Fibroblast of mammary gland (primary cell): ENCODE data around the gene SAP130.

ENCODE experiments used
- DNase-seq: peaks from one replicate; pipeline ENCODE4 v3.0.0-alpha.2; 2010; ENCODE audit warnings: low read depth
- H3K4me3 ChIP-seq: 2 replicates; pipeline ENCODE4 v1.5.1; 2011; ENCODE audit warnings: low read depth, mild to moderate bottlenecking, low read length, moderate library complexity; ENCODE audit not compliant: control insufficient read depth
- TF ChIP-seq, protein P1 (sequence below): conservative IDR thresholded peaks from 2 replicates; pipeline ENCODE4 v1.5.1; 2011; ENCODE audit warnings: low read depth, low read length, inconsistent platforms; ENCODE audit not compliant: control insufficient read depth, insufficient read depth

Gene SAP130

DNA sequence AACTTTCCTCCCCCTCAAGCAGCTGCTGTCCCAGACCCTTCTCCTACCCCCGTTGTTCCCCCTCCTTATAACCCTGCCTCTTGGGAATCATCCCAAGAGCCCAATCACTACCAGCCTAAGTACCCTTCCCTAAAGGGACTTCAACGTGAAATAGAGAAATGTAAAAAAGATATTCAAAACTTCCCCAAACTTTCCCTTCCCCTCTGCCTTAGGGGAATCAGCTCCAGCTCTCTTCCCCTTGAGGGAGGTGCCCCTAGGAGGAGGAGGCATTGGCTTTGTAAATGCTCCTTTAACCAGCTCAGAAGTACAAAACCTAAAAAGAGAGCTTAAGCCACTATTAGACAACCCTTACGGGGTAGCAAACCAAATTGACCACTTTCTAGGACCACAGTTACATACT, 10.6 kb upstream of the SAP130 start:
- TF ChIP-seq, protein P1, sequence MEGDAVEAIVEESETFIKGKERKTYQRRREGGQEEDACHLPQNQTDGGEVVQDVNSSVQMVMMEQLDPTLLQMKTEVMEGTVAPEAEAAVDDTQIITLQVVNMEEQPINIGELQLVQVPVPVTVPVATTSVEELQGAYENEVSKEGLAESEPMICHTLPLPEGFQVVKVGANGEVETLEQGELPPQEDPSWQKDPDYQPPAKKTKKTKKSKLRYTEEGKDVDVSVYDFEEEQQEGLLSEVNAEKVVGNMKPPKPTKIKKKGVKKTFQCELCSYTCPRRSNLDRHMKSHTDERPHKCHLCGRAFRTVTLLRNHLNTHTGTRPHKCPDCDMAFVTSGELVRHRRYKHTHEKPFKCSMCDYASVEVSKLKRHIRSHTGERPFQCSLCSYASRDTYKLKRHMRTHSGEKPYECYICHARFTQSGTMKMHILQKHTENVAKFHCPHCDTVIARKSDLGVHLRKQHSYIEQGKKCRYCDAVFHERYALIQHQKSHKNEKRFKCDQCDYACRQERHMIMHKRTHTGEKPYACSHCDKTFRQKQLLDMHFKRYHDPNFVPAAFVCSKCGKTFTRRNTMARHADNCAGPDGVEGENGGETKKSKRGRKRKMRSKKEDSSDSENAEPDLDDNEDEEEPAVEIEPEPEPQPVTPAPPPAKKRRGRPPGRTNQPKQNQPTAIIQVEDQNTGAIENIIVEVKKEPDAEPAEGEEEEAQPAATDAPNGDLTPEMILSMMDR, result no peak
- DNase-seq, result no peak
- H3K4me3 ChIP-seq, result no peak overlapping the region

DNA sequence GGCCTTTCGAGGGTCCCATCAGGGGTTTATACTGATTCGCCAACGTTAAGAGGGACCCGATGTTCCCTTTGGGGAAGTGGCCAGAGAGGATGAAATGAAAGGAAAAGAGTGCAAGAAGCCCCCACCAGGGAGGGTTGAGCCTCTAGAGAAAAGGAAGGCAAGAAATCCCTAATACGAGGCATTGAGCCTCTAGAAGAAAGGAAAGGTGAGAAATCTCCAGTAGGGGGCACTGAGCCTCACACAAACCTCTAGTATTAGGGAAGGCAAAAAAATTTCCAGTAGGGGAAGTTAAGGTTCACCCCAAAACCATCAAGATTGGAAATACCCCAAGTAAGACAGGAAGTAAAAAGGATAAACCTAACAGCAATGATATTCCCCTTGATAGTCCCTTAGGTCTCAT, 9.8 kb upstream of the SAP130 start:
- no peak for DNase-seq
- no peak overlapping the region for H3K4me3 ChIP-seq
- TF ChIP-seq, protein P1, result peak; percentile 8

DNA sequence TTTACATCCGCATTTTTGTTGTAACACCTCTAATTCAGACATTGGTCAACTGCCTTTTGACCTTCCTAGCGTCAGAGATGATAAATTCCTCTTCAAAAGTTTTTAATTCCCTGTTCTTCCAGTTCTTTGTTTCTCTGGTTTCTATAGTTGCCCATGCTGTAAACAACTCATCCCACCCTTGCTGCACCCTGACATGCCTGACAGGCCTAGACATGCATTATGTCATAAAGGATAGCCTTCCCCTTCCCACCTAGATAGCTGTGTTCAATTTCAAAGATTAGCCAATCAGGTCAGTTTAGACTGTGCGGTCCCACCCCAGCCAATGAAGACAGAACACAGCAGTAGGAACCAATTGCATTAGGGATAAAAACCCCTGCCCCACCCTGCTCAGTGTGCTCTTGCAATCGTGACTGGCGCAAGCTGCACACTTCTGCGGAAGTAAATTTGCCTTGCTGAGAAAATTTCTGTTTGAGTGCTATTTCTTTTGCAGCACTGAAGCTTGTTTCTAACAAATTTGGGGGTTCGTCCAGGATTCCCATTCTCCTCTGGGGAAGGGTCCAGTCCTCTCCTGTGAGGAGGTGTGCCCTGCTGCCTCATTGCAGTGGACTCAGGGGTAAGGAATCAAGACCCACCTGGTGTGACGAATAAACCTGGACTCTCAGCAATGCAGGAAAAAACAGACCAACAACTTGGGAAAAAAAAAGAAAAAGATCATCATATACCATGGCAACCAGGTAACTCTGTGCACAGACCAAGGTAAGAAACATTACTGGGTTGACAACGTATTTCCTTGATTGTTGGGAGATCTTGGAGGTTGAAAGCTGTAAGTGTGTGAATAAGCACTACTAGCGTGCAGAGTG, 9.1 kb upstream of the SAP130 start:
- TF ChIP-seq, protein P1, result no peak
- H3K4me3 ChIP-seq, result no peak overlapping the region
- no peak for DNase-seq

DNA sequence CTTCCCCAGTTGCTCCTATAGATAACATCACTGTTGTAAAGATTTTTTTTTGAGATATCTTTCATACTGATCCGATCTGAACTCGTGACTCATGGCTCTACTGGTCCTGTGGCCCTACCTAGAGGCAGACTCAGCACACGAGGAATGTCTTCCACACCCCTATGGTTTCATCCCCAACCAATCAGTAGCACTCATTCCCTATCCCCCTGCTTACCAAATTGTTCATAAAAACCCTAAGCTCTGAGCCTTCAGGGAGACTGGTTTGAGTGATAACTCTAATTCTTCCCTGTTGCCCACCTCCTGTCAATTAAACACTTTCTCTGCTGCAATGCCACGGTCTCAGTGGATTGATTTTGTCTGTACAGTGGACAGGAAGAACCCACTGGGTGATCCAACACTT, 4.2 kb upstream of the SAP130 start:
- DNase-seq, result no peak
- TF ChIP-seq, protein P1, result no peak

DNA sequence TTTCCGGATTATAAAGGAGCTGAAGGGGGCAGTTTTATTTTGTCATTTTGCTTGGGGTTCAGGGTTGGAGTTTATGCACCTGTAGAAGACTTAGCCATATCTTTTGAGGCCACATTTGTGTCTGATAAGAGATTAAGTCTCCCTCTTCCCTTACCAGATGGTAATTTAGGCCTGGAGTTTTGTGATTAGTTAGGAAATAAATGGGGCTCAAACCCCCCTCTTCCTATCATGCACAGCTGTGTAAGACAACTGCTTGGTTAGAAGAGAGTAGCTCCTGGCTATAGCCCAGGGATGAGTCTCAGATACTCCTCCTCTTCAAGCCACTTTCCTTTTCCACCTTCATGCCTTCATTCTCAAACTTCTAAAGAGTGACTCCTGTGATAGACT, 802 bp upstream of the SAP130 start:
- TF ChIP-seq, protein P1, result no peak
- peak overlapping the region; percentile 69 for H3K4me3 ChIP-seq
- peak; percentile 0 for DNase-seq

More for the DNA sequence above, 4.2 kb upstream of the SAP130 start:
- no peak overlapping the region for H3K4me3 ChIP-seq

DNA sequence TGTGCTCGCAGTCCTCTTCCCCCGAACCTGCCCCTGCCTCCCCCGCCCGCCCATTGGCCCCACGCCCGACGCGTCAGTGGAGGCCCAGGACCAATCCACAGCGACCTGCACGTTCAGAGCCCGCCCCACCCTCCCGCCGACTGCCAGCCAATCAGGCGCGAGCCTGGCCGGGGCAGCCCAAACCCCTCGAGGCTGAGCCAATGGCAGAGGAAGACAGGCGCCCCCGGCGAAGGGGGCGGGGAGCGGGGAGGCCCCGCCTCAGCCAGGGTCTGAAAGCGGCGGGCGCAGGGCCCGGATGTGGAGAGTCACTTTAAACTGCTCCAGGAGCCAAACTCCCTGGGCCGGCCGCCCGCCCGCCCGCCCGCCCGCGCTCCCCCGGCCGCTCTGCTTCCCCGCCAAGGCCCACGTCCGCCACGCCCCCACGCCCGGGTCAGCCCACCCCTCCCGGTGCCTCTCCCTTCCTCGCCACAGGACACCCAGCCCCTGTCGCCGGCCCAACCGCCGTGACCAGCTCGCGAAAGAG, 520 bp downstream of the SAP130 start:
- DNase-seq, result peak; percentile 98
- TF ChIP-seq, protein P1, result no peak
- peak overlapping the region; percentile 82 for H3K4me3 ChIP-seq
